HG02870 (cell line): ENCODE measurements around the gene GLRX3.

Experiments used
- ATAC-seq: cut with Tn5 transposase; IDR thresholded peaks from one replicate; pipeline ENCODE4 v1.9.1; 2021; ENCODE audit warnings: mild to moderate bottlenecking, moderate library complexity; ENCODE audit not compliant: unreplicated experiment

Gene GLRX3

DNA sequence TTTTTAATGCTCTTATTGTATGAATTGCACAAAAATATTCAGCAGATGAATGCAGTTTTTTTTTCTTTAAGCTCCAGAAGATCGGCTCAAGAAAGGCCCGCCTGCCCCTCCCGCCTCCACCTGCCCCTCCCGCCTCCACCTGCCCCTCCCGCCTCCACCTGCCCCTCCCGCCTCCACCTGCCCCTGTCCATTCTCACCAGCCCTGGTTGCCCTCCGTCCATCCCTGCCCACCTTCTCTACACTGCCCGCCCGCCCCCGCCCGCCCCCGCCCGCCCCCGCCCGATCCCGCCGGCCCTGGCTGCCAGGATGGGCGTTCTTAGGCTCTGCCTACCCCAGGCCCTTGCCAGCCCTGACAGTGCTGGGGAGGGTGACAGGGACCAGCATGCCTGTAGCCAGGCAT lies 67.4 kb downstream of the GLRX3 start:
- no peak for ATAC-seq

DNA sequence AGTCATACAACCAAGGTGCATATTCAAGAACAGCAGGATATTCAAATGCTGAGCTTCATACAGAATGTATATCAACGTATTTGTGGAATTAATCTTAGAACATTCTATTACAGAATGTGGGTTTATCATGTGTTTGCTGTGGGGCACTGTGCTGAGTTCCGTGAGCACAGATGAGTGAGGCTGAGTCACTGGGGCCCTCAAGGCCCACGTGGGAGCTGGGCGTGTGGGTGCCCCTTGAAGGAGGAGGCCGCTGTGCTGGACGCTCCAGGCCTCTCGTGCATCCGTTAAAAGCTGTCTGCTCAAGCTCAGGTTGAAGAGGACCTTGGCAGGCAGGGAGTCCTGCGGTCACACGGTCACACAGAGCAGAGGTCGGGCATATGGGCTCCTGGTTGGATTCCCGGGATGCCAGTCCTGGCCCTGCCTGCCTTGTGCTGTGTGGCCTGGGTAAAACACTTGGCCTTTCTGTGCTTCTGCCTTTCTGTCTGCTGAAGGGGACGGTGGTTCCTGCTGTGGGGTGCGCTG lies 70.1 kb downstream of the GLRX3 start:
- no peak for ATAC-seq

GRCh38 chr10:130207205-130207604 lies 71.0 kb downstream of the GLRX3 start:
- no peak for ATAC-seq

- ATAC-seq: no peak
Measured at GRCh38 chr10:130208807-130209206, 72.6 kb downstream of the GLRX3 start.

GRCh38 chr10:130212746-130213145 lies 76.6 kb downstream of the GLRX3 start:
- ATAC-seq: no peak

GRCh38 chr10:130213286-130214080 lies 77.3 kb downstream of the GLRX3 start:
- ATAC-seq: no peak

- ATAC-seq: no peak
Measured at GRCh38 chr10:130214431-130214830, 78.2 kb downstream of the GLRX3 start.

GRCh38 chr10:130215151-130215930 lies 79.2 kb downstream of the GLRX3 start:
- no peak for ATAC-seq

DNA sequence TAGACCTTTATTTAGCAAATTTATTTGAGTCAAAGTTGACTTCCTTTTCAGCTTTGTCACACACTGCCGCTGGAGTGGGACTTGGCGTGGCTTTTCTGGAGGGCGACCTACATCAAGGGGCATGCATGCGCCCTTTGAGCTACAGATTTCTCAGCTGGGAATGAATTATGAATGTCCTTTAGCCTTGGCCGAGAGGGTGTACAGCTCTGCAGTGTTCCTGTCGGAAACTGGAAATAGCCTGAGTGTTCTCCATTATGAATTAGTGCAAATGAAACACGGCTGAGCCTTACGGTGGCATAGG lies 79.7 kb downstream of the GLRX3 start:
- ATAC-seq: no peak

DNA sequence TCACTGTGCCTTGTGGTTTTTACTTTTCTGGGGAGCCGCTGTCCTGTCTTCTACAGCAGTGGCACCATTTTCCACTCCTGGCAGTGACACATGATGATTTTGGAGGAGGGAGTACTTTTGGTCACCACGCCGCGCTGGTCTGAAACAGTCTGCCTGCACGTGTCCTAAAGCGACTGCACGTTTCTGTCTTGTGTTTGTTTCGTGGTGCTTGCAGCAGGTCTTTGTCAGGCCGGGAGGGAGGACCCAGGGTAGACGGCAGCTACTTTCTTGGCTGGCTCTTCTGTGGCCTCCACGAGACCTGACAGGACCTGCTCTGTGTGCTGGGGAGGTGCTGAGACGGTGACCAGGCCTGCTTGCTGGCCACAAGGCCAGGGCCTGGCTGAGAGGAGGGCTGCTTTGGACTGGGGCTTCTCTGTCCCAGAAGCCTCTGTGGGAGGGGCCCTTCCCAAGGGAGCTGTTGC lies 82.0 kb downstream of the GLRX3 start:
- ATAC-seq: no peak

- ATAC-seq: no peak
Measured at GRCh38 chr10:130218936-130219335, 82.7 kb downstream of the GLRX3 start.

GRCh38 chr10:130220251-130221185 lies 84.3 kb downstream of the GLRX3 start:
- no peak for ATAC-seq

GRCh38 chr10:130221456-130222375 lies 85.5 kb downstream of the GLRX3 start:
- ATAC-seq: no peak

GRCh38 chr10:130222381-130222780 lies 86.2 kb downstream of the GLRX3 start:
- no peak for ATAC-seq

DNA sequence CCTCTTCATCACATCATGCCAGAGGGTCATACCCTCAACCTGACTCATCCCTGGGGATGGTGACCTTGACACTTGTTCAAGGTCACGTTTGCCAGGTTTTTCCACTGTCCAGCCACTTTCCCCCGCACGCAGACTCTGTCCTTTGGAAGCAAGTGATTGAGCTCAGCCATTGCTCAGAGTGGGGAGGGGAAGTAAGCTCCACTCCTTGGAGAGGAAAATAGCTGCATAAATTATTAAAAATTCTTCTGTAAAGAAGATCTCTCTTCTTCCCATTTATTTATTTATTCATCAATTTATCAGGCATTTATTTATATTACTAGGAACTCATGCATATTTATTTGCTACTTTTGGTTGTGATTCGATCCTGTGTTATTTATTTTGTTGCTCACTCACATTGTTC lies 88.0 kb downstream of the GLRX3 start:
- ATAC-seq: no peak

GRCh38 chr10:130226012-130226411 lies 89.8 kb downstream of the GLRX3 start:
- ATAC-seq: no peak

GRCh38 chr10:130227883-130228282 lies 91.7 kb downstream of the GLRX3 start:
- ATAC-seq: no peak
